Putamen (tissue), 1 donor: ENCODE measurements around the gene NRAP.
A peak's percentile ranks its signal among the peaks of the same experiment; 100 is the strongest.
"Not testable (repeated sequence)": the region's sequence is repeated elsewhere in the genome, so short reads cannot be mapped to it uniquely, and the experiment has no call there.

Experiments used
- DNase-seq: peaks from one replicate; pipeline ENCODE4 v3.0.0-alpha.2; 2016; ENCODE audit warnings: low spot score

NRAP gene

DNA sequence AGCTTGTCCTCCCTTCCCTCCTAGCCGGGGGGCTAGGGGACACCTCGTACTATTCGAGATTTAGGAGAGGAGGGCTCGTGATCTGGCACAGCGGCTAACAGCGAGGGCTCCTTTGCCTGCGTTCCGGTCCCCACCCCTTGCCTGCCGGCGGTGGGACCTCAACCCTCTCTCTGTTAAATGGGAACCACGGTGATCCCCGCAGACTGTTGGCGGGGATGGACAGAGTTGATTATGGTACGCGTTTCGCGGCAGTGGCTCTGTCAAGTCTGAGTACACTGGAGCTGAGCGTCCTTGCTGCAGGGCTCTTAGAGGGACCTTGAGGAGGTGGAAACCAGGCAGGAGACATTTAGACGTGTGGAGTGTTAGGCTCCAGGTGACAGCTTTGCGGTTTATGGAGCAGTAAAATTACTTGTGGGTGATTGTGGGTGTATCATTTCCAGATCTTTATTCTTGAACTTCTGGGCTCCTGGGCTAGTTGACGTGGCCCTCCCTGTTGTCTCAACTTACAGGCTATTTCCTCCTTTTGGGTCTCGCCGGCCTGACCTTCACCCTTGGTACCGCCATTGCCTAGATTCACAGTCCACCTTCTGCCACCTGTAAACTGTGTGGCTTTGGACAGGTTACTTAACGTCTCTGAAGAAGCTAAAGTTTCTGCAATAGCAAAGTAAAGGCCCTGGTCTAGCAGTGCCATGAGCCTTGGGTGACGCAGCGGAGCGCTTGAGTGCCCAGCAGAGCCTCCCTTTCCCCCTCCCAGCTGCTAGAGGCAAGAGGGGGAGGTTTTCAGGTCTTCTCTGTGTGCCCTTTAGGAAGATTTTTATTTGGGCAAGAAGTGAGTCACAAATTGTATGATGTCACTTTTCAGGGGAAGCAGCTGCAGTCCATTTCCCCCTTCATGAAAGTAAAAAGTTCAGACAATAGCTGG, 16.6 kb upstream of the NRAP start:
- no peak for DNase-seq

DNA sequence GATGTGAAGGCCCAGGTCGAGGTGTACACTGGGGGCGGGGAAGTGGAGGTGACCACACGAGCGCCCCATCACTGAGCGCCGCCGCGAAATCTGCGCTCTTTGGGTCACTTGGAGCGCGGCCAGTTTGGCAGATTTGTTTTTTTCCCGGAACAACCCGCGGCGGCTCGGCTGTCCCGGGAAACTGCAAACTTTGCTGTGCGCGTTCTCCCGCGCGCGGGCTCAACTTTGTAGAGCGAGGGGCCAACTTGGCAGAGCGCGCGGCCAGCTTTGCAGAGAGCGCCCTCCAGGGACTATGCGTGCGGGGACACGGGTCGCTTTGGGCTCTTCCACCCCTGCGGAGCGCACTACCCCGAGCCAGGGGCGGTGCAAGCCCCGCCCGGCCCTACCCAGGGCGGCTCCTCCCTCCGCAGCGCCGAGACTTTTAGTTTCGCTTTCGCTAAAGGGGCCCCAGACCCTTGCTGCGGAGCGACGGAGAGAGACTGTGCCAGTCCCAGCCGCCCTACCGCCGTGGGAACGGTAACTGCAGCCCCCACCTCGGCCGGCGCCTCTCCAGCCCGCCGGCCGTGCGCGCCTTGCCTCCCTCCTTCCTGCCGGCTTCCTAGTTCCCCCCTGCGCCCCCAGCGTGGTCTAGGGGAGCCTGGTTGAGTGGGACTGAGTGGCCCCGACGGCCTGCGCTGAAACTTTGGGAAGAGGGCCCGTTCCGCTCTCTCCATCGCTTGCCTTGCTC, 15.8 kb upstream of the NRAP start, which contains the start of gene CASP7:
TSS of gene CASP7 (plus strand) at position 450 of the 727 bp plus-strand sequence. CDS start 17,582 bp downstream, outside the sequence.
- peak; percentile 73 for DNase-seq

DNA sequence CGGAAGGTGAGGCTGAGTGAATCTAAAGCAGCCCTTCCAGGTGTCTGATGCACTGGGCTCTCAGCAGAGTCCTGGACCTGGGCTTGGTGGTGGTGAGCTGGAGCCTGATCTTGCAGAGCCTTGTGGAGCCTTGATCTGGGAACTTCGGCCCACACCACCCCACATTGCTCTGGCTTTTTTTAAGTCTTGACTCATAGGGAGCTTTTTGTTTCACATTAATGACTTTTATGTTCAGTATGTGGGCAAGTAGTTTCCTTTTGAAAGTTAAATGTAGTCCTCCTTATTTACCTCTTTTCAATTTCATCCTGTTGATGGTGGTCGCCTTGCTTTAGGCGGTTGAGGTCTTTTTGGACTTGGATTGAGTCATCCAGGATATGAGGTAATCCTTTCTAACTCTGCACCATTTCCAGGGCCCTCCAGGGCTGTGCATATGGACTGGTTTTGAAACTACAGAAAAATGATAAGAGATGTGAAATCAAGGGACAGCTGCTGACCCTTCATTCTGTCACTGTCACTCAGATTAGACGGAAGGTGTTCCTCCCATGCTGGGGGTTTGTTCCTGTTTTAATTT, 2.9 kb upstream of the NRAP start:
- DNase-seq: no peak

- DNase-seq: no peak
Observed at GRCh38 chr10:113665806-113666354, 2.0 kb upstream of the NRAP start.

DNA sequence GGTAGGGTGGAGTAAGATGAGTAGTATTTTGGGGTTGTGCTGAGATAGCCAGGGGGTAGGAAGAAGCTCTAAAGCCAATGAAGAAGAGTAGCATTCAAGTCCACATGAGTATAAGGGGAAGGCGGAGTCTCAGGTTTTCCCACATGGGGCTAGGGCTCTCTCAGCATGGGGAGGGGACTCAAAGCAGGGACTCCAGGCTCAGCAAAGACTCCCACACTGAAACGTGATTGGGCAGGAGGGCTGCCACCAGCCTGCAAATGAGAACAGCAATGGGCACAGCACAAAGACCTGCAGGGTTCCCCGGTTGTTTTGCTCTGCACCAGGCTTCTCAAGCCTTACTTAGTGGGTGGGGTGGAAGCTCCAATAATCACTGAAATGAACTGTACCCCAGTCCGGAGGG, 1.5 kb upstream of the NRAP start:
- no peak for DNase-seq

DNA sequence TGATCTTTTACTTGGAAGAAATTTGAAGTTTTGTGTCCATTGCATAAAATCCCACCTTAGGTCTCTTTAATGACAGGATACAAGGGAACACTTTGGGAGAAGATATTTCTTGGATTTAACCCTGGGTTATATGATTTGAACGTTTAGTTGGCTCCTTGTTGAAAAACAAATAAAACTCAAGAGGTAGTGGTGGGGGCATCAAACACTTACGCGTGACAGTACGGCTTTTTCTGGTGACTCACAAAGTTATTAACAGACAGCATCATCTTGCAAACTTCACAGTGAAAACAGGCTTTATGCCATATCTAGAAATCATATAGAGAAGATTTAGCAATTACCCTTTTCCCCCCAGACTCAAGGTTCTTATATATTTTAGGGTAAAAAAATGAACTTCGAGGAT, 699 bp downstream of the NRAP start:
- no peak for DNase-seq

DNA sequence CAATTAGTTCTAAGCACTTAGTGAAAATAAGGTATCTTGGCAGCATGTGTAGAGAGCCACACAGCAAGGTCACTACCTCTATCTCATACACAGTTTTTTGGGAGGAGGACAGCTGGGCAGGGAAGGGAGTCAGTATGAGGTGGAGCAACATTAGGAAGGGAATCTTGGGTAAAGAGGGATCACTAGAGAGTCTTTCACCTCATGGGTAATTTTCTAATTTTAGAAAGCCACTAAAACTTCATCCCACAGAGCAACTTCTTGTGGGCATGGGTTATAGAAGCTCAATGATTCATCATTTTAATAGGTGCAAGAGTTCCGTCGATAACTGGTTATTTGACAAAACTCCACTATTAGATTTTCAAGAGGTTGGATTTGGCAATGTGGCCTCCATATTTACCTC, 2.5 kb downstream of the NRAP start:
- DNase-seq: no peak

DNA sequence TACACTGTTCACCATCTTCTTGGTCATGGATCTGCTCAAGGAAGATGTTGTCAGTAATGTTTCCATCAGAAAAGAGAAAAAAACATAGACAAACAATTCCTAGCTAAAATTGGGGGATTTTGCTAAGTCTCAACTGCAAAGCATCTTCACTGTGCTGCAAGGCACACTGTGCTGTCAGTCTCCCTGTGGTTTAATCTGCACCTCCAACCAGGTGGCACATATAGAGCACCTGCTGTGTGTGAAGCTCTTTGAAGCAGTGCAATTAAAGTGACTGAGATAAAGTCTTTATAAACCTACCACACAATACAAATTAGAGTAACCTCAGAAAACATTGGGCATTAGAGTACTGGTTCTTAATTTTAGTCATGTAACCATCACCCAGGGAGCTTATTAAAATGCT, 6.3 kb downstream of the NRAP start:
- no peak for DNase-seq

DNA sequence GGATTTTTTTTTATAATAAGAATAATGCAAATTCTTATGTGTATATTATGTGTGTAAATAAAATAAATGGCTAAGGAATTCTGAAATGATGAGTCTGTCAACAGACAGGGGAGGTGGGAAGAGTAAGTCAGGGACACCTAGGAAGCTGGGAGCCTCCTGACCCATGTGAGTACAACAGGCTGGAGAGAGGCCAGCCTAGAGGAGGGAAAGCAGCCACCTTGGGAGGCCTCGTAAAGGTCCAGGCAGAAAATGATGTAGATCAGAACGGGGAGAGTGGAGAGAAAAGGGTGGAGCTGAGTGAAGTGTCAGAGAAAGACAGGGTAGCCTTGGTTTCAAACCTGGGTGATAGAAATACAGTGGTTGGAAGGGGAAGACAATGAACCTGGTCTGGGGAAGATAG, 6.9 kb downstream of the NRAP start:
- DNase-seq: no peak

DNA sequence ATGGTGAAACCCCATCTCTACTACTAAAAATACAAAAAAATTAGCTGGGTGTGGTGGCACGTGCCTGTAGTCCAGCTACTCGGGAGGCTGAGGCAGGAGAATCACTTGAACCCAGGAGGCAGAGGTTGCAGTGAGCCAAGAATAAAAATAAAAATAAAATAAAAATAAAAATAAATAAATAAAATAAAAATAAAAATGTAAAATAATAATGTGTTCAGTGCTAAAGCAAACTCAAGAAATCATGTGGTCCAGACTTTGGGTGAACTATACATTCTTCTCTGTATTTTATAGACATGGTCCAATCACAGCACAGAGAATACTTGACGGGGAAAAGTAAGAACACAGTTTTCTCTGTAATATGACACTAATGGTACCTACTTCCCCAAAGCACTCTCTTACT, 11.4 kb downstream of the NRAP start:
- DNase-seq: not testable (repeated sequence)

GRCh38 chr10:113651898-113652297, 11.9 kb downstream of the NRAP start:
- no peak for DNase-seq

DNA sequence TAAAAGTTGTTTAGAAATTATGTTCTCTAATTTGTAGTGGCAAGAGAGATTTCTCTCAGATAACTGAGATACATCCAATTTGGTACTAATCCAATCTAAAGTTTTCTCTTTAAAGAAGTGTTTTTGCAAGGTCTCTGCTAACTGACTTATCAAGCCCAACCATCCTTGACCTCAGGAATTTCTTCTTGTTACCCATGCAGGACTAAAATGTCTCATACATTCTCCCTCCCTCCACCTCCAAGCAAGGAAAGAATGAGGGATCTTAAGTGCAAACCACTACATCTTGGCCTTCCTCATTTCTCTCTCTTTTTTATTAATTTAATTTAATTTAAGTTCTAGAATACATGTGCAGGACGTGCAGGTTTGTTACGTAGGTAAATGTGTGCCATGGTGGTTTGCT, 12.8 kb downstream of the NRAP start:
- no peak for DNase-seq

GRCh38 chr10:113650172-113650571, 13.7 kb downstream of the NRAP start:
- no peak for DNase-seq

- DNase-seq: no peak
Observed at GRCh38 chr10:113648478-113648877, 15.4 kb downstream of the NRAP start.

DNA sequence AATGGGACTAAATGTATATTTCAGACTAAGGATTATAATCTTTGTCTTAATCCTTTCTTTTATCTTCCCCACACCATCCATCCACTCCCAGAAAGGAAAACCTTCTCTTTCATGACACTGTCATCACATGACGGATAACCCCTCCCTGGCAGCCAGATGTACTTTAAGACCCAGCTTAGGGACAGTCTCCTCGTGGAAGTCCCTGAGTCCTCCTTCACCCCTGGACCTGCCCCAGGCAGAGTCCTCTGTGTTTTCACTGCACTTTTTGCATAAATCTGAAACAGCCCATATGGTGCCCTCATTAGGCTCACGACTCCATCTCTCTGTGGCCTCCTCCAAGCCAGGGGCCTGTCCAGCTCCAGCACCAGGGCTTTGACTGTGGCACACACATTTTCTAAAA, 16.0 kb downstream of the NRAP start:
- DNase-seq: no peak

DNA sequence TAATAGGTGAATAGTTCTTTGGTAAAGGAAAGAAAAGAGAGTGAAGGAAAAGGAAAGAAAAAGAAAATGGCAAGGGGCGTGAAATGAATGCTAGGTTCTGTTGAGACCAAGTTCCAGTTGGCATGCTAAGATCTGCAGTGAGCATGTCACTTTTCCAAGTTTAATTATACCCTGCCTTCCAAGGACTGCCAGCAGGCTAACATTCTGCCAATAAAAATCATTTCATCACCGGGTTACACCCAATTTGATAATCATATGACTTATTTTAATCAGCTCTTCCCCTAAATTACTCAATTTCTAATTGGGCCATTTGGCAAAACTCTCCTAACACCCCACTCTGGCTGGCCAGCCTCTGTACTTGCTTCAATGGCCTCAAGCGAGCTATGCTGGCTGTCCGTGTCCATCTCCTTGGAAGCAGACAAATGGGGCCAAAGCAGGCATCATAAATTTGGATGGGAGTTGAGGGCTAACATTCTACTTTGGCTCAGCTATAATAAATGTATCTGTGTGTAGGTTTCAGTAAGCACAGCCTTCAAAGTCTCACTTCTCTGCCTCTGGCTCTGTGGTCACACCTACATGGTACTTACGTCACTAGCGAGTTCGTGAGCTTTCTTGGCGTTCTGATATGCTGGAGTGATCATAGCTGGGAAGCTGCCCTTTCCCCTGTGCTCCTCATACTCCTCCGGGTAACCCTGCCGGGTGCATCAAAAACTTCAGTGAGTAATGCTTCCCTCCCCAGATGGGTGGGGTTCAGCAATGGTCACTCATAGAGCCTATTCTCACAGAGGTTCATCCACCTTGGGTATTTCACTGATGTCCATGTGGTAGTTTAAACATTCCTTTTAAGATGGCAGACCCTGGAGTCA, 17.3 kb downstream of the NRAP start:
- peak; percentile 58 for DNase-seq

DNA sequence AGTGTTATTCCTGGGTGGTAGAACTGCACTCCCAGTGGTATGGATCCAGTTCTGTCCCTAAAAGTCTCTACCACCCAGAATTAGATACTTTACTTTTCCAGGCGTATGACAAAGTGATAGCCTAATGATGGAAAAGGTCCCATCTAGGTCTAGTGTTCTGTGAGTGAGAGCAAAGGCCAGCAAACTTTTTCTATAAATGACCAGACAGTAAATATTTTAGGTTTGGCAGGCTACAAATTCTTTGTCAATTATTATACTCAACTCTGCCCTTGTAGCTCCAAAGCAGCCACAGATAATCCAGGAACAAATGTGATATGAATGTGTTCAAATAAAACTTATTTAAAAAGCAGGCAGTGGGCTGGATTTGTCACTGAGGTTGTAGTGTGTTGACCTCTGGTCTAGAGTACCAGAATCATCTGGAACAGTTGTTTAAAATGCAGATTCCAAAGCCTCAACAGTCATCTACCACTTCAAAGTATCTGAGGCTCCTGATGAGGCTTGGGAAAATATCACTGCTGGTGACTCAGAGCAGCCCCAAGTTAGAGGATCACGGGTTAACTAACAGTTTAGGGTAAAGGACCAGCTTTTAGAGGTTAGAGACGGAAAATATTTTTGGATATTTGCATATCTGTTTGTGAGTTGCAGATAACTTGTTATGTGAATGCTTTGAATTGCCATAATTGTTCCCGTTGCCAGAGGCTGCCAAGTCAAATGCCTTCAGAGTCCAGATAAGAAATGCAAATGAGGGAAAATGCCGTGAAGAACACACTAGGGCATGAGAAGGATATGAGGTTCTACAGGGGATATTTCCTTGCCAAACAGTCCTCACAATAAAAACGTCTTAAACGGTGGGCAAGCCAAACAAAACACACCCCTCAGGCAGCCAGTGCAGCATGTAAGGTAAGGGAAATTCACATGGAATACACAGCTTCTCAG, 19.4 kb downstream of the NRAP start:
- no peak for DNase-seq

GRCh38 chr10:113643183-113643582, 20.7 kb downstream of the NRAP start:
- DNase-seq: no peak

DNA sequence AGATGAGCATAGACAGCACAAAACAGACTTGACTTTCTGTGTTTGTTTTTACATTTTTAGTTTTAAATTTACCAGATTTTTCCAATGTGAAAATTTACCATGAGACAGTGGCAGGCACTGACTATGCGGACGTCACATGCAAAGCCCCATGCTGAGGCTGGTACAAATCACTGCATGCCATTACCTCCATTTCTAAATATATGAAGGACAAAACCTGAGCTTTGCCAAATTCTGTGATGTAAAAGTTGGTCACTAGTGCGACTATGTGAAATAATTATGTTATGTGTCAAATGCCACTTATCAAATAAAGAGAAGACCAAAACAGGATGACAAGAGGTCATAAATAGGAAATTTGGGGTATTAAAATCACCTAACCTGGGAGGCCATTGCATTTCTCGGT, 22.1 kb downstream of the NRAP start:
- no peak for DNase-seq

DNA sequence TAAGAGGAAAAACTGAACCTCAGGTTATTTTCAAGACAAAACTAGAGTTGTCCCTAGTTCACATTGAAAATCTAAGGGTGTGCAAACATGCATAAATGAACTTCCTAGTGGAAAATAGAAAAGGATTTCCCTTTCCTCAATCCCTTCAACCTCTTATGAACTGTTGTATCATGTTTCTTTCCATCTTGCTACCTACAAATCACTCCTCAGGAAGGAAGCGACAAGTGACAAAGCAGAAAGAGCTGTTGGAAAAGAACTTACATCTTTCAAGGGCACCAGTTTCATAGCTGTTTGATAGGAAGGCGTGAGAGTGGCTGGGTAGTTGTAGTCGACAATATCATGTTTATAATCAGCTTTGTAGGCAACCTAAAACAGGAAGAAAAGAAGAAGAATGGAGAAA, 23.9 kb downstream of the NRAP start:
- no peak for DNase-seq
